ENCODE results near the gene NECTIN1.
"Not testable (repeated sequence)": the region's sequence is repeated elsewhere in the genome, so short reads cannot be mapped to it uniquely, and the experiment has no call there.

NECTIN1 gene

GRCh38 chr11:119610836-119611426 lies 118.1 kb downstream of the NECTIN1 start:
- no peak for TF ChIP-seq CTCF (IDR thresholded peaks at IDR 0.05; ENCODE audit: extremely low read depth, missing control alignments)
- DNase-seq (ENCODE audit: low spot score): no peak

GRCh38 chr11:119608781-119609180 lies 120.2 kb downstream of the NECTIN1 start:
- no peak for TF ChIP-seq CTCF (IDR thresholded peaks at IDR 0.05; ENCODE audit: extremely low read depth, missing control alignments)
- no peak for DNase-seq (ENCODE audit: low spot score)

GRCh38 chr11:119608201-119608600 lies 120.8 kb downstream of the NECTIN1 start:
- no peak for TF ChIP-seq CTCF (IDR thresholded peaks at IDR 0.05; ENCODE audit: extremely low read depth, missing control alignments)
- DNase-seq (ENCODE audit: low spot score): no peak

- TF ChIP-seq CTCF (IDR thresholded peaks at IDR 0.05; ENCODE audit: extremely low read depth, missing control alignments): no peak
- DNase-seq (ENCODE audit: low spot score): no peak
Observed at GRCh38 chr11:119607726-119608125, 121.3 kb downstream of the NECTIN1 start.

GRCh38 chr11:119605137-119605665 lies 123.8 kb downstream of the NECTIN1 start:
- TF ChIP-seq CTCF (IDR thresholded peaks at IDR 0.05; ENCODE audit: extremely low read depth, missing control alignments): no peak
- no peak for DNase-seq (ENCODE audit: low spot score)

- no peak for TF ChIP-seq CTCF (IDR thresholded peaks at IDR 0.05; ENCODE audit: extremely low read depth, missing control alignments)
- no peak for DNase-seq (ENCODE audit: low spot score)
Observed at GRCh38 chr11:119602745-119603373, 126.1 kb downstream of the NECTIN1 start.

- TF ChIP-seq CTCF (IDR thresholded peaks at IDR 0.05; ENCODE audit: extremely low read depth, missing control alignments): no peak
- DNase-seq (ENCODE audit: low spot score): peak; percentile 49
Observed at GRCh38 chr11:119599864-119600541, 129.0 kb downstream of the NECTIN1 start.

GRCh38 chr11:119595941-119596340 lies 133.1 kb downstream of the NECTIN1 start:
- not testable (repeated sequence) for DNase-seq (ENCODE audit: low spot score)
